Liver (tissue), 9 donors: ENCODE measurements around the gene ERC1. TPM values are rescaled to one million over a fixed set of nuclear protein-coding genes. Genes with fewer than 3 reads are reported as not detected.

Source experiments
- DNase-seq: peaks from one replicate; pipeline ENCODE4 v3.0.0-alpha.2; 2017; ENCODE audit warnings: low spot score
- H3K27ac ChIP-seq, 2 donors: one replicate each; pipeline ENCODE4 v1.7.0; 2013; ENCODE audit warnings: inconsistent platforms in 2 of 2, low read length in 2 of 2, control low read depth in 1 of 2, low read depth in 1 of 2, mild to moderate bottlenecking in 1 of 2
- H3K27me3 ChIP-seq, 4 donors: one replicate each; pipeline versions ENCODE4 v1.6.1 to v1.7.0; 2013; ENCODE audit warnings: low read length in 3 of 4, inconsistent platforms in 1 of 4, mild to moderate bottlenecking in 1 of 4, moderate library complexity in 1 of 4; ENCODE audit not compliant: control insufficient read depth in 4 of 4, insufficient read depth in 4 of 4
- H3K36me3 ChIP-seq, 4 donors: one replicate each; pipeline versions ENCODE4 v1.6.1 to v1.7.0; 2013; ENCODE audit warnings: low read length in 3 of 4, mild to moderate bottlenecking in 3 of 4, low read depth in 1 of 4, moderate library complexity in 1 of 4; ENCODE audit not compliant: control insufficient read depth in 4 of 4, insufficient read depth in 3 of 4
- H3K4me1 ChIP-seq, 4 donors: one replicate each; pipeline versions ENCODE4 v1.6.1 to v1.7.0; 2013; ENCODE audit warnings: low read length in 3 of 4, mild to moderate bottlenecking in 3 of 4, moderate library complexity in 1 of 4; ENCODE audit not compliant: control insufficient read depth in 4 of 4, insufficient read depth in 4 of 4
- H3K4me3 ChIP-seq, 3 donors: one replicate each; pipeline versions ENCODE4 v1.6.1 to v1.7.0; 2013; ENCODE audit warnings: low read length in 3 of 3, control low read depth in 1 of 3, low read depth in 1 of 3, mild to moderate bottlenecking in 1 of 3
- H3K9ac ChIP-seq, 2 donors: one replicate each; pipeline ENCODE4 v1.7.0; 2013; ENCODE audit warnings: low read length in 2 of 2, mild to moderate bottlenecking in 2 of 2, moderate library complexity in 2 of 2, control low read depth in 1 of 2, low read depth in 1 of 2
- H3K9me3 ChIP-seq, 4 donors: one replicate each; pipeline versions ENCODE4 v1.6.1 to v1.7.0; 2013; ENCODE audit warnings: low read length in 3 of 4; ENCODE audit not compliant: control insufficient read depth in 4 of 4
- EGR1 ChIP-seq, 2 donors: IDR thresholded peaks; 2 replicates each; pipeline ENCODE4 v1.6.1; 2016 to 2018; ENCODE audit warnings: antibody characterized with exemption in 2 of 2, low read depth in 2 of 2
- FOXA2 ChIP-seq: IDR thresholded peaks from 2 replicates; pipeline ENCODE4 v1.6.1; 2016; ENCODE audit warnings: antibody characterized with exemption
- GABPA ChIP-seq, 2 donors: IDR thresholded peaks in 1 of 2; conservative IDR thresholded peaks in 1 of 2; 2 replicates each; pipeline ENCODE4 v1.6.1; 2016; ENCODE audit warnings: antibody characterized with exemption in 2 of 2, mild to moderate bottlenecking in 1 of 2, moderate library complexity in 1 of 2
- HNF4A ChIP-seq, 2 donors: conservative IDR thresholded peaks; 2 replicates each; pipeline ENCODE4 v1.6.1; 2016; ENCODE audit warnings: antibody characterized with exemption in 2 of 2, mild to moderate bottlenecking in 2 of 2
- HNF4G ChIP-seq: IDR thresholded peaks from 2 replicates; pipeline ENCODE4 v1.6.1; 2016; ENCODE audit warnings: antibody characterized with exemption
- JUND ChIP-seq, 2 donors: IDR thresholded peaks; 2 replicates each; pipeline ENCODE4 v1.6.1; 2016; ENCODE audit warnings: antibody characterized with exemption in 2 of 2
- NR2F2 ChIP-seq: IDR thresholded peaks from 2 replicates; pipeline ENCODE4 v1.6.1; 2016; ENCODE audit warnings: antibody characterized with exemption
- RAD21 ChIP-seq, 2 donors: IDR thresholded peaks; 2 replicates each; pipeline ENCODE4 v1.6.1; 2016; ENCODE audit warnings: antibody characterized with exemption in 2 of 2, mild to moderate bottlenecking in 2 of 2
- RXRA ChIP-seq, 2 donors: IDR thresholded peaks; 2 replicates each; pipeline ENCODE4 v1.6.1; 2017 to 2018; ENCODE audit warnings: antibody characterized with exemption in 2 of 2, mild to moderate bottlenecking in 1 of 2
- TAF1 ChIP-seq: conservative IDR thresholded peaks from 2 replicates; pipeline ENCODE4 v1.6.1; 2016; ENCODE audit warnings: antibody characterized with exemption, mild to moderate bottlenecking
- YY1 ChIP-seq: IDR thresholded peaks from 2 replicates; pipeline ENCODE4 v1.6.1; 2016; ENCODE audit warnings: antibody characterized with exemption, mild to moderate bottlenecking
- WGBS: extraction: QIAGEN DNeasy Blood & Tissue Kit; methylation state at CpG from one replicate; pipeline ENCODE4 v1.1.7; 2013; 5-methylcytosine and 5-hydroxymethylcytosine counted together
- polyA plus RNA-seq, 2 donors: library from polyadenylated mRNA; stranded (reverse) in 1 of 2; unstranded in 1 of 2; fragments of 200-250 nt in 1 of 2; fragments of >200 nt in 1 of 2; fragmentation: Nextera tagmentation in 1 of 2; extraction: Ambion mirVana in 1 of 2; gene quantifications; one replicate each; pipeline versions ENCODE4 v1.2.1 to v1.2.3, GENCODE V29; 2013 to 2015
- total RNA-seq, 2 donors: library from RNA; depleted of rRNA; stranded (reverse); fragments of >200 nt; gene quantifications; one replicate each; pipeline ENCODE4 v1.2.3, GENCODE V29; 2014
- TF ChIP-seq, protein P1 (sequence below): IDR thresholded peaks from 2 replicates; pipeline ENCODE4 v1.6.1; 2016; ENCODE audit warnings: antibody characterized with exemption
- TF ChIP-seq, protein P2 (sequence below): IDR thresholded peaks from 2 replicates; pipeline ENCODE4 v1.6.1; 2016; ENCODE audit warnings: antibody characterized with exemption, mild to moderate bottlenecking
- TF ChIP-seq, protein P3 (sequence below): IDR thresholded peaks from 2 replicates; pipeline ENCODE4 v1.6.1; 2016; ENCODE audit warnings: antibody characterized with exemption
- TF ChIP-seq, protein P4 (sequence below): IDR thresholded peaks from 2 replicates; pipeline ENCODE4 v1.6.1; 2016; ENCODE audit warnings: antibody characterized with exemption
- TF ChIP-seq, protein P5 (sequence below): fragments of 150-350 bp; IDR thresholded peaks from 2 replicates; pipeline ENCODE4 v1.5.1; 2017; ENCODE audit warnings: improper control_type of control experiment, low read depth, low read length; ENCODE audit not compliant: missing input control
- donor health status: healthy.
- donor health status: healthy.
- donor health status: healthy.
- donor health status: healthy.
- donor health status: healthy.

Gene ERC1
- total and polyA plus RNA-seq, 4 donors: 6.2 to 50.2 (median 10.3) TPM

DNA sequence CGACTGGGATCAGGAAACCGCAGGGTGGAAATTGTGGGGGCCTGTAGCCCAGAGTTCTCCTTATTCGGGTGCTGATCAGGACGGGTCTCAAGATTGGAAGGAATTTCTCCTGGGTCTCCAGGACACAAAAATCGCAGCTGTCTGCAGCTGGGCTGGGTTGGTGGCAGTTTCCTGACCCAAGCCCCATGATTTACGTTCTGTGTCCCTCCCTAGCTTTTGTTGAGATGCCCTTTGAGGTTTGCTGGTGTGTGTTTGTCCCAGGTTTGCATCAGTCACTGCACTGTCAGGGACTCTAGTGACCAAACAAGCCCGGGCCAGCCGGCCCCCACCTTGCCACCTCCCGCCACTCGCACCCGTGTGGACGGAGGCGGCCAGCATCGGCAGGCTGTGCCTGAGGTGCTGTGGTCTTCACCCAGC, 513.9 kb downstream of the ERC1 start:
- WGBS: 80% methylated on average over 14 of the region's 14 CpGs
- no peak overlapping the region for H3K27ac ChIP-seq
- no peaks in the 10 kb centered on the region for H3K36me3 ChIP-seq
- H3K27me3 ChIP-seq: no peaks in the 10 kb centered on the region
- H3K9me3 ChIP-seq: no peaks in the 10 kb centered on the region
- no peak for DNase-seq
- no peak overlapping the region for H3K4me3 ChIP-seq
- H3K9ac ChIP-seq: no peak overlapping the region
- no peaks in the 10 kb centered on the region for H3K4me1 ChIP-seq
- TF ChIP-seq NR2F2: no peak
- no peak for TF ChIP-seq RAD21 (IDR thresholded peaks at IDR 0.05)
- no peak for TF ChIP-seq HNF4A (conservative IDR thresholded peaks at IDR 0.05)
- TF ChIP-seq EGR1 (IDR thresholded peaks at IDR 0.05; ENCODE audit: low read depth in 2 of 2): no peak
- no peak for TF ChIP-seq HNF4G
- TF ChIP-seq, protein P1, sequence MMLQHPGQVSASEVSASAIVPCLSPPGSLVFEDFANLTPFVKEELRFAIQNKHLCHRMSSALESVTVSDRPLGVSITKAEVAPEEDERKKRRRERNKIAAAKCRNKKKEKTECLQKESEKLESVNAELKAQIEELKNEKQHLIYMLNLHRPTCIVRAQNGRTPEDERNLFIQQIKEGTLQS: no peak
- TF ChIP-seq, protein P2, sequence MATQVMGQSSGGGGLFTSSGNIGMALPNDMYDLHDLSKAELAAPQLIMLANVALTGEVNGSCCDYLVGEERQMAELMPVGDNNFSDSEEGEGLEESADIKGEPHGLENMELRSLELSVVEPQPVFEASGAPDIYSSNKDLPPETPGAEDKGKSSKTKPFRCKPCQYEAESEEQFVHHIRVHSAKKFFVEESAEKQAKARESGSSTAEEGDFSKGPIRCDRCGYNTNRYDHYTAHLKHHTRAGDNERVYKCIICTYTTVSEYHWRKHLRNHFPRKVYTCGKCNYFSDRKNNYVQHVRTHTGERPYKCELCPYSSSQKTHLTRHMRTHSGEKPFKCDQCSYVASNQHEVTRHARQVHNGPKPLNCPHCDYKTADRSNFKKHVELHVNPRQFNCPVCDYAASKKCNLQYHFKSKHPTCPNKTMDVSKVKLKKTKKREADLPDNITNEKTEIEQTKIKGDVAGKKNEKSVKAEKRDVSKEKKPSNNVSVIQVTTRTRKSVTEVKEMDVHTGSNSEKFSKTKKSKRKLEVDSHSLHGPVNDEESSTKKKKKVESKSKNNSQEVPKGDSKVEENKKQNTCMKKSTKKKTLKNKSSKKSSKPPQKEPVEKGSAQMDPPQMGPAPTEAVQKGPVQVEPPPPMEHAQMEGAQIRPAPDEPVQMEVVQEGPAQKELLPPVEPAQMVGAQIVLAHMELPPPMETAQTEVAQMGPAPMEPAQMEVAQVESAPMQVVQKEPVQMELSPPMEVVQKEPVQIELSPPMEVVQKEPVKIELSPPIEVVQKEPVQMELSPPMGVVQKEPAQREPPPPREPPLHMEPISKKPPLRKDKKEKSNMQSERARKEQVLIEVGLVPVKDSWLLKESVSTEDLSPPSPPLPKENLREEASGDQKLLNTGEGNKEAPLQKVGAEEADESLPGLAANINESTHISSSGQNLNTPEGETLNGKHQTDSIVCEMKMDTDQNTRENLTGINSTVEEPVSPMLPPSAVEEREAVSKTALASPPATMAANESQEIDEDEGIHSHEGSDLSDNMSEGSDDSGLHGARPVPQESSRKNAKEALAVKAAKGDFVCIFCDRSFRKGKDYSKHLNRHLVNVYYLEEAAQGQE: no peak

DNA sequence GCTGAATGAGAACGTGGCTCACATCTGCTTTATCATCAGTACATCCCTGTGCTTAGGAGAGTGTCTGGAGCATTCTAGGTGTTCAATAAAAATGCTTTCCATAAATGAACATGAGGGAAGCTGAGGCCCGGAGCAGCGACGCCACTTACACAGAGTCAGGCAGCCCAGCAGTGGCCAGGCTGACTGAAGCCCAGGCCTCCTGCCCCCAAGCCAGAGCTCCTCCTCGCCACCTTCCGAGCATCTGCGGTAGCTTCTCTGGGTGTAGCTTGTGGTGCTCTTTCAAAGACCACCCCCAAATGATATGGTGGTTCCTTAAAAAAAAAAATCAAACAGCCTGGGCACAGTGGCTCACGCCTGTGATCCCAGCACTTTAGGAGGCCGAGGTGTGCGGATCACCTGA, 514.6 kb downstream of the ERC1 start:
- no peak overlapping the region for H3K9ac ChIP-seq
- WGBS: 96% methylated on average over 10 of the region's 10 CpGs
- H3K9me3 ChIP-seq: no peaks in the 10 kb centered on the region
- DNase-seq: no peak
- TF ChIP-seq, protein P3, sequence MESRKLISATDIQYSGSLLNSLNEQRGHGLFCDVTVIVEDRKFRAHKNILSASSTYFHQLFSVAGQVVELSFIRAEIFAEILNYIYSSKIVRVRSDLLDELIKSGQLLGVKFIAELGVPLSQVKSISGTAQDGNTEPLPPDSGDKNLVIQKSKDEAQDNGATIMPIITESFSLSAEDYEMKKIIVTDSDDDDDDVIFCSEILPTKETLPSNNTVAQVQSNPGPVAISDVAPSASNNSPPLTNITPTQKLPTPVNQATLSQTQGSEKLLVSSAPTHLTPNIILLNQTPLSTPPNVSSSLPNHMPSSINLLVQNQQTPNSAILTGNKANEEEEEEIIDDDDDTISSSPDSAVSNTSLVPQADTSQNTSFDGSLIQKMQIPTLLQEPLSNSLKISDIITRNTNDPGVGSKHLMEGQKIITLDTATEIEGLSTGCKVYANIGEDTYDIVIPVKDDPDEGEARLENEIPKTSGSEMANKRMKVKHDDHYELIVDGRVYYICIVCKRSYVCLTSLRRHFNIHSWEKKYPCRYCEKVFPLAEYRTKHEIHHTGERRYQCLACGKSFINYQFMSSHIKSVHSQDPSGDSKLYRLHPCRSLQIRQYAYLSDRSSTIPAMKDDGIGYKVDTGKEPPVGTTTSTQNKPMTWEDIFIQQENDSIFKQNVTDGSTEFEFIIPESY: no peak
- no peaks in the 10 kb centered on the region for H3K4me1 ChIP-seq
- no peaks in the 10 kb centered on the region for H3K36me3 ChIP-seq
- H3K27ac ChIP-seq: no peak overlapping the region
- no peak overlapping the region for H3K4me3 ChIP-seq
- H3K27me3 ChIP-seq: no peaks in the 10 kb centered on the region

DNA sequence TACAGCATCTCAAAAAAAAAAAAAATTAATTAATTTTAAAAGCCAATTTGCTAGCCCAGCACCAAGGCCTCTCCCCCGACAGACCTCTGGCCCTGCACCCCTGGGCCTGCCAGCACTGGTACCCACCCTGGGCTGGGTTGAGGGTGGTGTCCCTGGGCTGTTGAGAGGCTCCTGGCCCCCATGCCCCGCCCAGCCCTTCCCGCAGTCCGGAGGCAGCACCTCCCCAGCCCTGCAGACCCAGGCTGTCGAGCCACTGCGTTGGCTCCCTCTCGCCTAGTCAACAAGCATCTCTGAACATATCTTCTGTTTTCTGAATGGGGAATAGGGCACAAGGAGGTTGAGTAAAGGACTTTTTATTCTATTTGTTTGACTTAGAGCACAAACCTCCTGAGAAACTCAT, 516.3 kb downstream of the ERC1 start:
- Histone ChIP-seq H3K9ac (no peak overlapping the region), H3K27ac (no peak overlapping the region), H3K27me3 (no peaks in the 10 kb centered on the region), H3K4me1 (no peaks in the 10 kb centered on the region), H3K4me3 (no peak overlapping the region), H3K9me3 (no peaks in the 10 kb centered on the region), H3K36me3 (no peaks in the 10 kb centered on the region)
- TF ChIP-seq FOXA2 (no peak), TAF1 (no peak), JUND (IDR thresholded peaks at IDR 0.05) (no peak), HNF4G (no peak), RAD21 (IDR thresholded peaks at IDR 0.05) (no peak), YY1 (no peak), HNF4A (conservative IDR thresholded peaks at IDR 0.05) (no peak), NR2F2 (no peak), GABPA (IDR thresholded peaks at IDR 0.05 in 1 of 2, conservative IDR thresholded peaks at IDR 0.05 in 1 of 2) (no peak), EGR1 (IDR thresholded peaks at IDR 0.05; ENCODE audit: low read depth in 2 of 2) (no peak), RXRA (IDR thresholded peaks at IDR 0.05) (no peak)
- TF ChIP-seq, protein P2: no peak
- TF ChIP-seq, protein P4, sequence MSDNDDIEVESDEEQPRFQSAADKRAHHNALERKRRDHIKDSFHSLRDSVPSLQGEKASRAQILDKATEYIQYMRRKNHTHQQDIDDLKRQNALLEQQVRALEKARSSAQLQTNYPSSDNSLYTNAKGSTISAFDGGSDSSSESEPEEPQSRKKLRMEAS: no peak
- TF ChIP-seq, protein P5, sequence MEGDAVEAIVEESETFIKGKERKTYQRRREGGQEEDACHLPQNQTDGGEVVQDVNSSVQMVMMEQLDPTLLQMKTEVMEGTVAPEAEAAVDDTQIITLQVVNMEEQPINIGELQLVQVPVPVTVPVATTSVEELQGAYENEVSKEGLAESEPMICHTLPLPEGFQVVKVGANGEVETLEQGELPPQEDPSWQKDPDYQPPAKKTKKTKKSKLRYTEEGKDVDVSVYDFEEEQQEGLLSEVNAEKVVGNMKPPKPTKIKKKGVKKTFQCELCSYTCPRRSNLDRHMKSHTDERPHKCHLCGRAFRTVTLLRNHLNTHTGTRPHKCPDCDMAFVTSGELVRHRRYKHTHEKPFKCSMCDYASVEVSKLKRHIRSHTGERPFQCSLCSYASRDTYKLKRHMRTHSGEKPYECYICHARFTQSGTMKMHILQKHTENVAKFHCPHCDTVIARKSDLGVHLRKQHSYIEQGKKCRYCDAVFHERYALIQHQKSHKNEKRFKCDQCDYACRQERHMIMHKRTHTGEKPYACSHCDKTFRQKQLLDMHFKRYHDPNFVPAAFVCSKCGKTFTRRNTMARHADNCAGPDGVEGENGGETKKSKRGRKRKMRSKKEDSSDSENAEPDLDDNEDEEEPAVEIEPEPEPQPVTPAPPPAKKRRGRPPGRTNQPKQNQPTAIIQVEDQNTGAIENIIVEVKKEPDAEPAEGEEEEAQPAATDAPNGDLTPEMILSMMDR: no peak
- TF ChIP-seq, protein P1: no peak
- WGBS: 92% methylated on average over 7 of the region's 7 CpGs
- DNase-seq: no peak
